Breast epithelium (tissue), 4 donors: ENCODE measurements around the gene FBXO3. TPM values are rescaled to one million over a fixed set of nuclear protein-coding genes. Genes with fewer than 3 reads are reported as not detected.

Experiments
- DNase-seq, 2 donors: peaks; one replicate each; pipeline ENCODE4 v3.0.0-alpha.2; 2019; ENCODE audit warnings: low spot score in 2 of 2
- H3K27ac ChIP-seq, 2 donors: fragments of 200-600 bp; sonication (generic) in 1 of 2; one replicate each; pipeline ENCODE4 v1.5.1; 2016 to 2019; ENCODE audit warnings: mild to moderate bottlenecking in 1 of 2
- H3K27me3 ChIP-seq, 2 donors: fragments of 200-600 bp; sonication (generic) in 1 of 2; one replicate each; pipeline versions ENCODE4 v1.5.1 to v1.6.0; 2017 to 2019; ENCODE audit warnings: control low read depth in 1 of 2, mild to moderate bottlenecking in 1 of 2
- H3K36me3 ChIP-seq: fragments of 200-600 bp; one replicate; pipeline ENCODE4 v1.5.1; 2019
- H3K4me1 ChIP-seq, 2 donors: fragments of 200-600 bp; sonication (generic); one replicate each; pipeline ENCODE4 v1.5.1; 2016 to 2019; ENCODE audit warnings: control low read depth in 1 of 2
- H3K4me3 ChIP-seq, 3 donors: fragments of 200-600 bp; sonication (generic); 1 replicate in 2 of 3; 2 replicates in 1 of 3; pipeline ENCODE4 v1.5.1; 2016 to 2019; ENCODE audit warnings: mild to moderate bottlenecking in 3 of 3, moderate library complexity in 2 of 3
- H3K9me3 ChIP-seq, 2 donors: fragments of 200-600 bp; sonication (generic) in 1 of 2; one replicate each; pipeline ENCODE4 v1.5.1; 2016 to 2019; ENCODE audit warnings: control low read depth in 1 of 2
- CTCF ChIP-seq, 3 donors: fragments of 450-650 bp; IDR thresholded peaks; one replicate each; pipeline ENCODE4 v1.5.1; 2016 to 2017; ENCODE audit warnings: antibody characterized with exemption in 3 of 3, mild to moderate bottlenecking in 3 of 3, moderate library complexity in 3 of 3
- POLR2A ChIP-seq: fragments of 450-650 bp; IDR thresholded peaks from one replicate; pipeline ENCODE4 v1.6.1; 2016; ENCODE audit warnings: antibody characterized with exemption, mild to moderate bottlenecking, moderate library complexity
- POLR2AphosphoS5 ChIP-seq, 3 donors: sonication (generic); formaldehyde crosslinking; IDR thresholded peaks; one replicate each; pipeline ENCODE4 v1.6.1; 2017; ENCODE audit warnings: antibody characterized with exemption in 3 of 3
- intact Hi-C: fragments of 100-400 bp; cut with DNase I; formaldehyde crosslinking; loops from one replicate; pipeline ENCODE4 v1.15.1; 2023; ENCODE audit warnings: low total_unique reads
- total RNA-seq, 3 donors: library from RNA; depleted of rRNA; stranded (reverse); fragments of >200 nt; gene quantifications; one replicate each; pipeline ENCODE4 v1.1.0, GENCODE V29; 2016

The FBXO3 gene
- total RNA-seq, 3 donors from 2014 or later = 35.0 to 60.6 (median 46.9) TPM

GRCh38 chr11:33706966-33707365, 67.4 kb downstream of the FBXO3 start:
- H3K27ac ChIP-seq = peak overlapping the region; percentile 88 to 89
- no peaks in the 10 kb centered on the region for H3K9me3 ChIP-seq
- no peaks in the 10 kb centered on the region for H3K27me3 ChIP-seq
- H3K36me3 ChIP-seq = peaks cover 9% of the 10 kb centered on the region
- DNase-seq = no peak
- intact Hi-C loops = no loop called here
- peaks cover 5 to 25% of the 10 kb centered on the region in 2 donors for H3K4me1 ChIP-seq
- H3K4me3 ChIP-seq = no peak overlapping the region
- TF ChIP-seq POLR2AphosphoS5 (IDR thresholded peaks at IDR 0.05) (no peak), CTCF (IDR thresholded peaks at IDR 0.05) (no peak), POLR2A (no peak)

GRCh38 chr11:33706546-33706945, 67.8 kb downstream of the FBXO3 start:
- Histone ChIP-seq H3K4me1 (peaks cover 8 to 29% of the 10 kb centered on the region in 2 donors), H3K27ac (peak overlapping the region; percentile 88 to 89), H3K4me3 (no peak overlapping the region), H3K27me3 (no peaks in the 10 kb centered on the region), H3K9me3 (no peaks in the 10 kb centered on the region), H3K36me3 (peaks cover 9% of the 10 kb centered on the region)
- TF ChIP-seq POLR2A (no peak), CTCF (IDR thresholded peaks at IDR 0.05) (no peak), POLR2AphosphoS5 (IDR thresholded peaks at IDR 0.05) (no peak)
- DNase-seq = no peak
- intact Hi-C loops = no loop called here

- Histone ChIP-seq H3K27me3 (no peaks in the 10 kb centered on the region), H3K36me3 (peaks cover 2% of the 10 kb centered on the region), H3K27ac (peak overlapping the region; percentile 88 to 89), H3K9me3 (no peaks in the 10 kb centered on the region), H3K4me1 (peaks cover 11 to 34% of the 10 kb centered on the region in 2 donors), H3K4me3 (no peak overlapping the region)
- DNase-seq = no peak
- TF ChIP-seq CTCF (IDR thresholded peaks at IDR 0.05) (no peak), POLR2A (no peak), POLR2AphosphoS5 (IDR thresholded peaks at IDR 0.05) (no peak)
- intact Hi-C loops = no loop called here
Measured at GRCh38 chr11:33704240-33705002, 69.9 kb downstream of the FBXO3 start.

DNA sequence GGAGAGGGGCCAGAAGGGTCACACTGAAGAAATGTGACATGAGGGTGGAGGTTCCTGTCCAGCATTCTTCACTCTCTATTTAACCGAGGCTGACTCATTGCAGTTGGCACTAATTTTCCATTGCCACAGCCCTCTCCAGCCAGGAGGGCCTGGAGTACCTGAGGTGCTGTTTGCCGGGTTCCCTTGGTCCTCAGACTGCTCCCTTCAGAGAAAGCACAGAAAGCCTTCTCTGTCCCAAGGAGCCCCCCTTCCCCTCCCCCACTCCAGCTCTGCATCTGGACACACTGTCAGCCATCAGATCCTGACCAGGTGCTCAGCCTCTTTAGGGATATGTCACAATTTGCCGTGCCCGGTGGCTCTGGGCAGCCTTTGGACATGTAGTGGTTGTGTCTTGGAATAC, 70.5 kb downstream of the FBXO3 start:
- Histone ChIP-seq H3K4me3 (no peak overlapping the region), H3K4me1 (peaks cover 11 to 34% of the 10 kb centered on the region in 2 donors), H3K27ac (peak overlapping the region; percentile 88 to 89), H3K9me3 (no peaks in the 10 kb centered on the region), H3K36me3 (no peaks in the 10 kb centered on the region), H3K27me3 (no peaks in the 10 kb centered on the region)
- intact Hi-C loops = no loop called here
- DNase-seq = peak in 1 of 2 donors; percentile 63
- TF ChIP-seq POLR2AphosphoS5 (IDR thresholded peaks at IDR 0.05) = peak in 1 of 3 donors; percentile 23
- TF ChIP-seq POLR2A = no peak

GRCh38 chr11:33703234-33703633, 71.1 kb downstream of the FBXO3 start:
- no peaks in the 10 kb centered on the region for H3K27me3 ChIP-seq
- no peak for DNase-seq
- no peak for TF ChIP-seq POLR2AphosphoS5 (IDR thresholded peaks at IDR 0.05)
- TF ChIP-seq CTCF (IDR thresholded peaks at IDR 0.05) = no peak
- TF ChIP-seq POLR2A = no peak
- no peaks in the 10 kb centered on the region for H3K36me3 ChIP-seq
- intact Hi-C loops = no loop called here
- H3K9me3 ChIP-seq = no peaks in the 10 kb centered on the region
- peak overlapping the region; percentile 88 to 89 for H3K27ac ChIP-seq
- no peak overlapping the region for H3K4me3 ChIP-seq
- H3K4me1 ChIP-seq = peaks cover 11 to 34% of the 10 kb centered on the region in 2 donors
